ENCODE measurements around the gene SAPCD2. TPM values are rescaled to one million over a fixed set of nuclear protein-coding genes. Genes with fewer than 3 reads are reported as not detected.

SAPCD2 gene
- polyA plus RNA-seq, 1 donor (not counting 4 experiments of a cell fraction or from before 2014, with no cell fraction given): 1.6 TPM

DNA sequence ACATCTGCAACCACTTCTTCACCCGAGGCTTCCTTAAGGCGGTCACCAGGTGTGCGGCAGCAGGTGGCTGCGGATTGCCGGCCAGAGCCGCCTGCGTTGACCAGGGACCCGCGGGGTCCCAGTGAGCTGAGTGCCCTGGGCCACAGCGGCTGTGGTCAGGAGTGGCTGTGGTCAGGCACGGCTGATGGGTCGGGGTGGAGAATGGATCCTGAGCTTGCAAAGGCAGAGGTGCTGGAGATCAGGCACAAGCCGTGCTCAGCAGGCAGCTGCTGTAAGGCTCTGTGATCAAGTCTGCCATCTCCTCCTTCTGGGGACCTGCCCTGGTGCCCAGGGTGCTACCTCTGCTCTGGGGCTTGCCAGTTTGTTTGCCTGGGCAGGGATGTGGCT lies 9.0 kb upstream of the SAPCD2 start:
- FAIRE-seq (no peak), DNase-seq (ENCODE audit: low read depth, low spot score) (no peak)
- Histone ChIP-seq H3K4me3 (ENCODE audit: control insufficient read depth in 2 of 3, extremely low read depth in 1 of 3, insufficient read depth in 2 of 3, low read depth in 1 of 3, low read length in 3 of 3) (no peak overlapping the region), H3K4me1 (ENCODE audit: control insufficient read depth, extremely low read depth, insufficient read depth, low read length) (peaks cover 30% of the 10 kb centered on the region), H3K27ac (ENCODE audit: control insufficient read depth, insufficient read depth, low read length) (no peak overlapping the region), H3K9me3 (ENCODE audit: control insufficient read depth, low read depth, low read length) (no peaks in the 10 kb centered on the region), H3K4me2 (ENCODE audit: control insufficient read depth, extremely low read depth, insufficient read depth, low read depth, low read length) (no peak overlapping the region), H3K27me3 (ENCODE audit: control insufficient read depth, extremely low read depth, insufficient read depth, low read length) (no peaks in the 10 kb centered on the region), H3K79me2 (ENCODE audit: control insufficient read depth, insufficient read depth, low read length) (no peaks in the 10 kb centered on the region), H3K9ac (ENCODE audit: control insufficient read depth, extremely low read depth, insufficient read depth, low read length) (no peak overlapping the region), H3K9me1 (ENCODE audit: control insufficient read depth, extremely low read depth, insufficient read depth, low read length) (peaks cover 2% of the 10 kb centered on the region), H4K20me1 (ENCODE audit: control insufficient read depth, extremely low read depth, insufficient read depth, low read length) (no peaks in the 10 kb centered on the region), H3K36me3 (ENCODE audit: control insufficient read depth in 2 of 2, extremely low read depth in 1 of 2, insufficient read depth in 2 of 2, low read length in 2 of 2) (peaks cover 3 to 7% of the 10 kb centered on the region in 2 experiments), H2AFZ (ENCODE audit: control insufficient read depth, low read length) (no peak overlapping the region)
- dilution Hi-C loops (cut with MboI; ENCODE audit: extremely low pct_ligation_motif_present, low sequenced_read_pairs): no loop called here
- TF ChIP-seq, protein P1, sequence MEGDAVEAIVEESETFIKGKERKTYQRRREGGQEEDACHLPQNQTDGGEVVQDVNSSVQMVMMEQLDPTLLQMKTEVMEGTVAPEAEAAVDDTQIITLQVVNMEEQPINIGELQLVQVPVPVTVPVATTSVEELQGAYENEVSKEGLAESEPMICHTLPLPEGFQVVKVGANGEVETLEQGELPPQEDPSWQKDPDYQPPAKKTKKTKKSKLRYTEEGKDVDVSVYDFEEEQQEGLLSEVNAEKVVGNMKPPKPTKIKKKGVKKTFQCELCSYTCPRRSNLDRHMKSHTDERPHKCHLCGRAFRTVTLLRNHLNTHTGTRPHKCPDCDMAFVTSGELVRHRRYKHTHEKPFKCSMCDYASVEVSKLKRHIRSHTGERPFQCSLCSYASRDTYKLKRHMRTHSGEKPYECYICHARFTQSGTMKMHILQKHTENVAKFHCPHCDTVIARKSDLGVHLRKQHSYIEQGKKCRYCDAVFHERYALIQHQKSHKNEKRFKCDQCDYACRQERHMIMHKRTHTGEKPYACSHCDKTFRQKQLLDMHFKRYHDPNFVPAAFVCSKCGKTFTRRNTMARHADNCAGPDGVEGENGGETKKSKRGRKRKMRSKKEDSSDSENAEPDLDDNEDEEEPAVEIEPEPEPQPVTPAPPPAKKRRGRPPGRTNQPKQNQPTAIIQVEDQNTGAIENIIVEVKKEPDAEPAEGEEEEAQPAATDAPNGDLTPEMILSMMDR (optimal IDR thresholded peaks at IDR 0.05 in 1 of 3, IDR thresholded peaks at IDR 0.05 in 1 of 3, conservative IDR thresholded peaks at IDR 0.05 in 1 of 3; ENCODE audit: extremely low read depth in 1 of 3, insufficient read depth in 2 of 3, low read length in 3 of 3): no peak
- no peak for TF ChIP-seq EZH2 (IDR thresholded peaks at IDR 0.05; ENCODE audit: low read length)

DNA sequence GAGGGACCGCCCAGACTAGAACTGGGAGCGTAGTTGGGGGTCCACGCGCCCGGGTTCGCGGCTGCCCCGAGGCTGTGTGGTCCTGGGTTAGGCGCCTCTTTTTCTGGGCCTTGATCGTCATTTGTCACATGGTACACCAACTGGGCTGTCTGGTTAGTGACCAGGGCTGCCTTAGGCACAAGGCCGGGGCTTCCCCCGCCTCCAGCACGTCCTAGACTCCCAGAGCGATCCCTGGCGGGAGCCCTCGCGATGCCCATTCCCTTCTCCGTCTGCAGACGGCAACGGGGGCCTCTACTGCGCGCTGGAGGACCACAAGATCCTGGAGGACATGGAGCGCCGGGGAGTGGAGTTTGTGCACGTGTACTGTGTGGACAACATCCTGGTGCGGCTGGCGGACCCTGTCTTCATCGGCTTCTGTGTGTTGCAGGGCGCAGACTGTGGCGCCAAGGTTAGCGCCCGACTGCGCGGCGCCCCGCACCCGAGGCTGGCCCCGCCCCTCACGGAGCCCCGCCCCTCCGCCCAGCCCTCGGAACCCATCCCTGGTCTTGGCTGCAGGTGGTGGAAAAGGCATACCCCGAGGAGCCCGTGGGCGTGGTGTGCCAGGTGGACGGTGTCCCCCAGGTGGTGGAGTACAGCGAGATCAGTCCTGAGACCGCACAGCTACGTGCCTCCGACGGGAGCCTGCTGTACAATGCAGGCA lies 8.5 kb upstream of the SAPCD2 start:
- Histone ChIP-seq H3K79me2 (ENCODE audit: control insufficient read depth, insufficient read depth, low read length) (no peaks in the 10 kb centered on the region), H4K20me1 (ENCODE audit: control insufficient read depth, extremely low read depth, insufficient read depth, low read length) (no peaks in the 10 kb centered on the region), H3K27ac (ENCODE audit: control insufficient read depth, insufficient read depth, low read length) (no peak overlapping the region), H3K9me1 (ENCODE audit: control insufficient read depth, extremely low read depth, insufficient read depth, low read length) (peaks cover 2% of the 10 kb centered on the region), H3K4me3 (ENCODE audit: control insufficient read depth in 2 of 3, extremely low read depth in 1 of 3, insufficient read depth in 2 of 3, low read depth in 1 of 3, low read length in 3 of 3) (peak overlapping the region in 2 of 3 experiments; percentile 50 to 57), H3K27me3 (ENCODE audit: control insufficient read depth, extremely low read depth, insufficient read depth, low read length) (no peaks in the 10 kb centered on the region), H3K9ac (ENCODE audit: control insufficient read depth, extremely low read depth, insufficient read depth, low read length) (no peak overlapping the region), H3K36me3 (ENCODE audit: control insufficient read depth in 2 of 2, extremely low read depth in 1 of 2, insufficient read depth in 2 of 2, low read length in 2 of 2) (peaks cover 3 to 7% of the 10 kb centered on the region in 2 experiments), H3K4me1 (ENCODE audit: control insufficient read depth, extremely low read depth, insufficient read depth, low read length) (peaks cover 24% of the 10 kb centered on the region), H2AFZ (ENCODE audit: control insufficient read depth, low read length) (no peak overlapping the region), H3K9me3 (ENCODE audit: control insufficient read depth, low read depth, low read length) (no peaks in the 10 kb centered on the region), H3K4me2 (ENCODE audit: control insufficient read depth, extremely low read depth, insufficient read depth, low read depth, low read length) (peak overlapping the region; percentile 82)
- FAIRE-seq: no peak
- peak; percentile 12 for TF ChIP-seq EZH2 (IDR thresholded peaks at IDR 0.05; ENCODE audit: low read length)
- TF ChIP-seq, protein P1 (optimal IDR thresholded peaks at IDR 0.05 in 1 of 3, IDR thresholded peaks at IDR 0.05 in 1 of 3, conservative IDR thresholded peaks at IDR 0.05 in 1 of 3; ENCODE audit: extremely low read depth in 1 of 3, insufficient read depth in 2 of 3, low read length in 3 of 3): no peak
- dilution Hi-C loops (cut with MboI; ENCODE audit: extremely low pct_ligation_motif_present, low sequenced_read_pairs): no loop called here
- no peak for DNase-seq (ENCODE audit: low read depth, low spot score)
